ENCODE data around the gene ZGPAT.

DNA sequence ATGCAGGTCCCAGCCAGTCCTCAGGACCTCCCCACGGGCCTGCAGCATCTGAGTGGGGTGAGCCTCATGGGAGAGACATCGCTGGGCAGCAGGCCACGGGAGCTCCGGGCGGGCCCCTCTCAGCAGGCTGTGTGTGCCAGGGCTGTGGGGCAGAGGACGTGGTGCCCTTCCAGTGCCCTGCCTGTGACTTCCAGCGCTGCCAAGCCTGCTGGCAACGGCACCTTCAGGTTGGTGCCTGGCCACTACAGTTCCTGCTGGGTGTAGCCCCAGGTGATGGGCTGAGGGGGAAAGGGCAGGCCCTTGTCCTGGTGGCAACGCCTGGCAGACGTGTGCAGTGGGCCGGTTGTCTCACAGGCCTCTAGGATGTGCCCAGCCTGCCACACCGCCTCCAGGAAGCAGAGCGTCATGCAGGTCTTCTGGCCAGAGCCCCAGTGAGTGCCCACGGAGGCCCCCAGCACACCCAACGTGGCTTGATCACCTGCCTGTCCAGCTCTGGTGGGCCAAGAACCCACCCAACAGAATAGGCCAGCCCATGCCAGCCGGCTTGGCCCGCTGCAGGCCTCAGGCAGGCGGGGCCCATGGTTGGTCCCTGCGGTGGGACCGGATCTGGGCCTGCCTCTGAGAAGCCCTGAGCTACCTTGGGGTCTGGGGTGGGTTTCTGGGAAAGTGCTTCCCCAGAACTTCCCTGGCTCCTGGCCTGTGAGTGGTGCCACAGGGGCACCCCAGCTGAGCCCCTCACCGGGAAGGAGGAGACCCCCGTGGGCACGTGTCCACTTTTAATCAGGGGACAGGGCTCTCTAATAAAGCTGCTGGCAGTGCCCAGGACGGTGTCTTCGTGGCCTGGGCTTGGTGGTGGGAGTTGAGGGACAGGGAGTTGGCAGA lies 12.2 kb upstream of the ZGPAT start:
- TF ChIP-seq, protein P1, sequence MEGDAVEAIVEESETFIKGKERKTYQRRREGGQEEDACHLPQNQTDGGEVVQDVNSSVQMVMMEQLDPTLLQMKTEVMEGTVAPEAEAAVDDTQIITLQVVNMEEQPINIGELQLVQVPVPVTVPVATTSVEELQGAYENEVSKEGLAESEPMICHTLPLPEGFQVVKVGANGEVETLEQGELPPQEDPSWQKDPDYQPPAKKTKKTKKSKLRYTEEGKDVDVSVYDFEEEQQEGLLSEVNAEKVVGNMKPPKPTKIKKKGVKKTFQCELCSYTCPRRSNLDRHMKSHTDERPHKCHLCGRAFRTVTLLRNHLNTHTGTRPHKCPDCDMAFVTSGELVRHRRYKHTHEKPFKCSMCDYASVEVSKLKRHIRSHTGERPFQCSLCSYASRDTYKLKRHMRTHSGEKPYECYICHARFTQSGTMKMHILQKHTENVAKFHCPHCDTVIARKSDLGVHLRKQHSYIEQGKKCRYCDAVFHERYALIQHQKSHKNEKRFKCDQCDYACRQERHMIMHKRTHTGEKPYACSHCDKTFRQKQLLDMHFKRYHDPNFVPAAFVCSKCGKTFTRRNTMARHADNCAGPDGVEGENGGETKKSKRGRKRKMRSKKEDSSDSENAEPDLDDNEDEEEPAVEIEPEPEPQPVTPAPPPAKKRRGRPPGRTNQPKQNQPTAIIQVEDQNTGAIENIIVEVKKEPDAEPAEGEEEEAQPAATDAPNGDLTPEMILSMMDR (IDR thresholded peaks at IDR 0.05 in 2 of 3, conservative IDR thresholded peaks at IDR 0.05 in 1 of 3; ENCODE audit: insufficient read depth in 2 of 3, low read depth in 1 of 3, low read length in 3 of 3) = no peak
- TF ChIP-seq ZNF274 (IDR thresholded peaks at IDR 0.05; ENCODE audit: borderline replicate concordance, low read depth, low read length) (no peak), CEBPG (CRISPR knock-in tag; IDR thresholded peaks at IDR 0.05) (no peak), CEBPG (tag; conservative IDR thresholded peaks at IDR 0.05 in 1 of 2, IDR thresholded peaks at IDR 0.05 in 1 of 2) (no peak), ZNF146 (CRISPR knock-in tag; IDR thresholded peaks at IDR 0.05; ENCODE audit: unreplicated experiment) (no peak), SIX5 (IDR thresholded peaks at IDR 0.05; ENCODE audit: borderline replicate concordance in 1 of 2, insufficient read depth in 1 of 2, low read depth in 1 of 2, low read length in 2 of 2) (no peak), XRCC3 (IDR thresholded peaks at IDR 0.05) (no peak)
- TF ChIP-seq, protein P2, sequence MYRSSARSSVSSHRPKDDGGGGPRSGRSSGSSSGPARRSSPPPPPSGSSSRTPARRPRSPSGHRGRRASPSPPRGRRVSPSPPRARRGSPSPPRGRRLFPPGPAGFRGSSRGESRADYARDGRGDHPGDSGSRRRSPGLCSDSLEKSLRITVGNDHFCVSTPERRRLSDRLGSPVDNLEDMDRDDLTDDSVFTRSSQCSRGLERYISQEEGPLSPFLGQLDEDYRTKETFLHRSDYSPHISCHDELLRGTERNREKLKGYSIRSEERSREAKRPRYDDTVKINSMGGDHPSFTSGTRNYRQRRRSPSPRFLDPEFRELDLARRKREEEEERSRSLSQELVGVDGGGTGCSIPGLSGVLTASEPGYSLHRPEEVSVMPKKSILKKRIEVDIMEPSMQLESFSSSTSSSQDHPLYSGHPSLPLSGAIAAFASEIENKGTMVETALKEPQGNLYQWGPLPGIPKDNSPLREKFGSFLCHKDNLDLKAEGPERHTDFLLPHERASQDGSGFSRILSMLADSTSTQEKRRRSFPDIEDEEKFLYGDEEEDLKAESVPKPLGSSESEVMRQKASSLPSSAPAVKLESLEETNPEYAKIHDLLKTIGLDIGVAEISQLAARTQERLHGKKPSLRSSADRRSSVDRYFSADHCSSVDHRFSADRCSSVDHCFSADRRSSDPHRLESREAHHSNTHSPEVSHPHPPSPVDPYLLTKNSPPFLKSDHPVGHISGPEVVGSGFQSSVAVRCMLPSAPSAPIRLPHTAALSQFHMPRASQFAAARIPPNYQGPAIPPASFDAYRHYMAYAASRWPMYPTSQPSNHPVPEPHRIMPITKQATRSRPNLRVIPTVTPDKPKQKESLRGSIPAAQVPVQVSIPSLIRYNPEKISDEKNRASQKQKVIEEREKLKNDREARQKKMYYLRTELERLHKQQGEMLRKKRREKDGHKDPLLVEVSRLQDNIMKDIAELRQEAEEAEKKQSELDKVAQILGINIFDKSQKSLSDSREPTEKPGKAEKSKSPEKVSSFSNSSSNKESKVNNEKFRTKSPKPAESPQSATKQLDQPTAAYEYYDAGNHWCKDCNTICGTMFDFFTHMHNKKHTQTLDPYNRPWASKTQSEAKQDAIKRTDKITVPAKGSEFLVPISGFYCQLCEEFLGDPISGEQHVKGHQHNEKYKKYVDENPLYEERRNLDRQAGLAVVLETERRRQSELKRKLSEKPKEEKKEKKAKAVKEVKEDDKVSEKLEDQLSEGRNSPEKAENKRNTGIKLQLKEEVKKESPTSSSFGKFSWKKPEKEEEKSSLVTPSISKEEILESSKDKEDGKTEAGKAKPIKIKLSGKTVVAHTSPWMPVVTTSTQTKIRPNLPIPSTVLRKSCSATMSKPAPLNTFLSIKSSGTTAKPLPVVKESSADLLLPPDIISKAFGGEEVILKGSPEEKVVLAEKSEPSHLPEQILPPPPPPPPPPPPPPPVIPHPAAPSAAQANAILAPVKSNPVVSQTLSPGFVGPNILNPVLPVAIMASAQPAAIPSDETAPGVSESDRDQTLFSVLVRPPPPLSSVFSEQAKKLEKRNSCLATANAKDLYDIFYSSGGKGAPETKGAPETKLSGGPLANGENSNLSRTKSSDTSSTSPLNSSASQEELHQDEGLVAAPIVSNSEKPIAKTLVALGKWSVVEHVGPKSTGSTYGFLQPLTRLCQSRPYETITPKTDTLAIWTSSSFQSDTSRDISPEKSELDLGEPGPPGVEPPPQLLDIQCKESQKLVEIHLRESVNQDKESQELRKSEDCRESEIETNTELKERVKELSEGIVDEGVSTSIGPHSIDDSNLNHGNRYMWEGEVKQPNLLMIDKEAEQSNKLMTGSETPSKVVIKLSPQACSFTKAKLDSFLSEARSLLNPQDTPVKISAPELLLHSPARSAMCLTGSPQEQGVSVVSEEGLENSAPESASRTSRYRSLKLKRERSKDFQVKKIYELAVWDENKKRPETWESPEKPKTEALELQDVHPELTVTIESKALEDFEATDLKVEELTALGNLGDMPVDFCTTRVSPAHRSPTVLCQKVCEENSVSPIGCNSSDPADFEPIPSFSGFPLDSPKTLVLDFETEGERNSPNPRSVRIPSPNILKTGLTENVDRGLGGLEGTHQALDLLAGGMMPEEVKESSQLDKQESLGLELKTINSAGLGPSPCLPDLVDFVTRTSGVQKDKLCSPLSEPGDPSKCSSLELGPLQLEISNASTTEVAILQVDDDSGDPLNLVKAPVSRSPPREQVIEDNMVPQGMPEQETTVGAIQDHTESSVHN (IDR thresholded peaks at IDR 0.05; ENCODE audit: borderline replicate concordance in 1 of 2, low read depth in 1 of 2) = no peak
